ENCODE measurements around the gene CERS1.
"Not testable (repeated sequence)": the region's sequence is repeated elsewhere in the genome, so short reads cannot be mapped to it uniquely, and the experiment has no call there.

The CERS1 gene

GRCh38 chr19:18904334-18905057 lies 8.5 kb upstream of the CERS1 start:
- H3K4me1 ChIP-seq (ENCODE audit: low read depth, poor library complexity, severe bottlenecking) = peaks cover 13% of the 10 kb centered on the region
- H3K27me3 ChIP-seq (ENCODE audit: insufficient read depth, low read depth) = no peaks in the 10 kb centered on the region
- H3K4me2 ChIP-seq = no peak overlapping the region
- TF ChIP-seq, protein P1, sequence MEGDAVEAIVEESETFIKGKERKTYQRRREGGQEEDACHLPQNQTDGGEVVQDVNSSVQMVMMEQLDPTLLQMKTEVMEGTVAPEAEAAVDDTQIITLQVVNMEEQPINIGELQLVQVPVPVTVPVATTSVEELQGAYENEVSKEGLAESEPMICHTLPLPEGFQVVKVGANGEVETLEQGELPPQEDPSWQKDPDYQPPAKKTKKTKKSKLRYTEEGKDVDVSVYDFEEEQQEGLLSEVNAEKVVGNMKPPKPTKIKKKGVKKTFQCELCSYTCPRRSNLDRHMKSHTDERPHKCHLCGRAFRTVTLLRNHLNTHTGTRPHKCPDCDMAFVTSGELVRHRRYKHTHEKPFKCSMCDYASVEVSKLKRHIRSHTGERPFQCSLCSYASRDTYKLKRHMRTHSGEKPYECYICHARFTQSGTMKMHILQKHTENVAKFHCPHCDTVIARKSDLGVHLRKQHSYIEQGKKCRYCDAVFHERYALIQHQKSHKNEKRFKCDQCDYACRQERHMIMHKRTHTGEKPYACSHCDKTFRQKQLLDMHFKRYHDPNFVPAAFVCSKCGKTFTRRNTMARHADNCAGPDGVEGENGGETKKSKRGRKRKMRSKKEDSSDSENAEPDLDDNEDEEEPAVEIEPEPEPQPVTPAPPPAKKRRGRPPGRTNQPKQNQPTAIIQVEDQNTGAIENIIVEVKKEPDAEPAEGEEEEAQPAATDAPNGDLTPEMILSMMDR (conservative IDR thresholded peaks at IDR 0.05; ENCODE audit: low read depth, low read length) = no peak
- H3K36me3 ChIP-seq (ENCODE audit: insufficient read depth) = no peaks in the 10 kb centered on the region
- H3K9ac ChIP-seq = no peak overlapping the region
- no peaks in the 10 kb centered on the region for H4K20me1 ChIP-seq (ENCODE audit: insufficient read depth)
- no peak overlapping the region for H3K4me3 ChIP-seq (IDR thresholded peaks at IDR 0.05; ENCODE audit: insufficient read depth, low read depth, low read length)
- H3K79me2 ChIP-seq (ENCODE audit: insufficient read depth, low read depth) = no peaks in the 10 kb centered on the region
- H2AFZ ChIP-seq (ENCODE audit: low read depth) = no peak overlapping the region
- no peak overlapping the region for H3K27ac ChIP-seq

GRCh38 chr19:18903156-18904037 lies 7.4 kb upstream of the CERS1 start:
- no peaks in the 10 kb centered on the region for H3K79me2 ChIP-seq (ENCODE audit: insufficient read depth, low read depth)
- H3K9ac ChIP-seq = no peak overlapping the region
- H2AFZ ChIP-seq (ENCODE audit: low read depth) = no peak overlapping the region
- H3K4me3 ChIP-seq (IDR thresholded peaks at IDR 0.05; ENCODE audit: insufficient read depth, low read depth, low read length) = no peak overlapping the region
- no peaks in the 10 kb centered on the region for H3K27me3 ChIP-seq (ENCODE audit: insufficient read depth, low read depth)
- H3K36me3 ChIP-seq (ENCODE audit: insufficient read depth) = no peaks in the 10 kb centered on the region
- no peaks in the 10 kb centered on the region for H4K20me1 ChIP-seq (ENCODE audit: insufficient read depth)
- H3K4me2 ChIP-seq = no peak overlapping the region
- no peak overlapping the region for H3K27ac ChIP-seq
- TF ChIP-seq, protein P1 (conservative IDR thresholded peaks at IDR 0.05; ENCODE audit: low read depth, low read length) = no peak
- H3K4me1 ChIP-seq (ENCODE audit: low read depth, poor library complexity, severe bottlenecking) = peaks cover 13% of the 10 kb centered on the region

GRCh38 chr19:18902519-18902918 lies 6.6 kb upstream of the CERS1 start:
- peaks cover 13% of the 10 kb centered on the region for H3K4me1 ChIP-seq (ENCODE audit: low read depth, poor library complexity, severe bottlenecking)
- H3K27ac ChIP-seq; H3K4me2 ChIP-seq; H2AFZ ChIP-seq (ENCODE audit: low read depth); H4K20me1 ChIP-seq (ENCODE audit: insufficient read depth); H3K79me2 ChIP-seq (ENCODE audit: insufficient read depth, low read depth); H3K36me3 ChIP-seq (ENCODE audit: insufficient read depth); H3K4me3 ChIP-seq (IDR thresholded peaks at IDR 0.05; ENCODE audit: insufficient read depth, low read depth, low read length); H3K9ac ChIP-seq; H3K27me3 ChIP-seq (ENCODE audit: insufficient read depth, low read depth): not testable (repeated sequence)

DNA sequence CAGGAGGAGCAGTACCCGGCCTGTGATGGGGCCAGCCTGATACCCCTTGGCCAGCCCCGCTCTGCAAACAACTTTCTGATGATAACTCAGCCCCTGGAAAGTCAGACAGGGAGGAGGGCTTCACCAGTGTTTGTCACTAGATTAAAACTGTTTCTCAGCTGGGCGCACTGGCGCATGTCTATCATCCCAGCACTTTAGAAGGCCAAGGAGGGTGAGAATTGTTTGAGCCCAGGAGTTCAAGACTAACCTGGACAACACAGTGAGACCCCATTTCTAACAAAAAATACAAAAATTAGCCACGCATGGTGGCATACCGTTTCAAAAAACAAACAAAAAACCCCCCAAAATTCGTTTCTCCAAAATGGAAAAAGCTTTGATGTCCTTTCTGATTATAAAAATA lies 5.5 kb upstream of the CERS1 start:
- Histone ChIP-seq H3K4me2 (no peak overlapping the region), H2AFZ (ENCODE audit: low read depth) (no peak overlapping the region), H3K79me2 (ENCODE audit: insufficient read depth, low read depth) (no peaks in the 10 kb centered on the region), H3K36me3 (ENCODE audit: insufficient read depth) (no peaks in the 10 kb centered on the region), H3K4me3 (IDR thresholded peaks at IDR 0.05; ENCODE audit: insufficient read depth, low read depth, low read length) (no peak overlapping the region), H3K4me1 (ENCODE audit: low read depth, poor library complexity, severe bottlenecking) (peaks cover 9% of the 10 kb centered on the region), H3K27ac (no peak overlapping the region), H3K9ac (no peak overlapping the region), H3K27me3 (ENCODE audit: insufficient read depth, low read depth) (peaks cover 9% of the 10 kb centered on the region; the same call in 1 of the 2 replicates), H4K20me1 (ENCODE audit: insufficient read depth) (no peaks in the 10 kb centered on the region)
- TF ChIP-seq, protein P1 (conservative IDR thresholded peaks at IDR 0.05; ENCODE audit: low read depth, low read length) = no peak

Data from KMS-11 (cell line).